Gastrocnemius medialis (tissue), 4 donors: ENCODE data around the gene GAS7.
"Not testable (repeated sequence)": the region's sequence is repeated elsewhere in the genome, so short reads cannot be mapped to it uniquely, and the experiment has no call there.

Source experiments
- CTCF ChIP-seq, 5 experiments: fragments of 450-650 bp in 3 of 5; fragments of 200-600 bp in 2 of 5; sonication (generic) in 2 of 5; IDR thresholded peaks in 4 of 5; conservative IDR thresholded peaks in 1 of 5; 1 replicate in 4 of 5; 2 replicates in 1 of 5; pipeline ENCODE4 v1.5.1; 2016 to 2019; ENCODE audit warnings: antibody characterized with exemption in 5 of 5, mild to moderate bottlenecking in 3 of 5, moderate library complexity in 3 of 5
- POLR2A ChIP-seq, 2 donors: fragments of 450-650 bp; IDR thresholded peaks; one replicate each; pipeline ENCODE4 v1.6.1; 2017; ENCODE audit warnings: antibody characterized with exemption in 2 of 2, mild to moderate bottlenecking in 2 of 2, moderate library complexity in 2 of 2

DNA sequence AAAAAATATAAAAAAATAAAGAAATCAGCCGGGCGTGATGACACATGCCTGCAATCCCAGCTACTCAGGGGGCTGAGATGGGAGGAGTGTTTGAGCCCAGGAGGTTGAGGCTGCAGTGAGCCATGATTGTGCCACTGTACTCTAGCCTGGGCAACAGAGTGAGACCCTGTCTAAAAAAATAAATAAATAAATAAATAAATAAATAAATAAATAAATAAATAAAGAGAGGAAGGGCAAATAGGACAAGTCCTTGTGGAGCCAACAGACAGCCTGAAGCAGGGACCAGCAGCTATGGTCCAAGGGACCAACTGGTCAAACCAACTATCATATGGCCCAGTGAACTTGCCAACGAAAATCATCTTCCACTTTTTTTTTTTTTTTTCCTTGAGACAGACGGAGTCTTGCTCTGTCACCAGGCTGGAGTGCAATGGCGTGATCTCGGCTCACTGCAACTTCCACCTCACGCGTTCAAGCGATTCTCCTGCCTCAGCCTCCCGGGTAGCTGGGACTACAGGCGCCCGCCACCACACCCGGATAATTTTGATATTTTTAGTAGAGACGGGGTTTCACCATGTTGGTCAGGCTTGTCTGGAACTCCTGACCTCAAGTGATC lies 181.3 kb downstream of the GAS7 start:
- TF ChIP-seq CTCF (IDR thresholded peaks at IDR 0.05 in 4 of 5, conservative IDR thresholded peaks at IDR 0.05 in 1 of 5); POLR2A (IDR thresholded peaks at IDR 0.05): not testable (repeated sequence)
